A549 (cell line): ENCODE results near the gene RAB4B. TPM values are rescaled to one million over a fixed set of nuclear protein-coding genes. Genes with fewer than 3 reads are reported as not detected.

Source experiments
- ATAC-seq, 2 experiments: fragments of 200-7000 bp in 1 of 2; fragments of >200 bp in 1 of 2; cut with Nextera tagmentation in 1 of 2; cut with Tn5 transposase in 1 of 2; 3 replicates each; pipeline versions ENCODE4 v1.8.0 to v1.9.1; 2018 to 2020; ENCODE audit warnings: mild to moderate bottlenecking in 1 of 2, moderate library complexity in 1 of 2
- CTCF ChIA-PET: fragments of 300-600 bp; sonication (Branson Sonifier 250); formaldehyde crosslinking; extraction: SDS; loops from one replicate; lab custom pipeline; 2021; ENCODE audit warnings: antibody characterized with exemption, inconsistent platforms; lab: Yijun Ruan, JAX
- POLR2A ChIA-PET: fragments of 350-600 bp; formaldehyde crosslinking; extraction: SDS; loops from one replicate; lab custom pipeline; 2021; ENCODE audit warnings: antibody characterized with exemption, inconsistent platforms; lab: Yijun Ruan, JAX
- DNase-seq, 2 experiments: peaks; one replicate each; pipeline versions ENCODE4 v3.0.0 to v3.0.0-alpha.2; 2011 to 2016; ENCODE audit warnings: low read depth in 1 of 2, low spot score in 1 of 2
- FAIRE-seq: peaks from 2 replicates; lab custom pipeline; 2011; peaks lifted over from hg19 to GRCh38; lab: Jason Lieb, UNC
- H3K27ac ChIP-seq, 2 experiments: fragments of >200 bp; sonication (Bioruptor Twin); formaldehyde crosslinking; 3 replicates each; pipeline ENCODE4 v1.5.1; 2016 to 2017
- H3K4me1 ChIP-seq: fragments of >200 bp; sonication (Bioruptor Twin); formaldehyde crosslinking; 3 replicates; pipeline ENCODE4 v1.6.1; 2016
- H3K4me2 ChIP-seq: fragments of >200 bp; sonication (Bioruptor Twin); formaldehyde crosslinking; 3 replicates; pipeline ENCODE4 v1.6.1; 2016
- H3K4me3 ChIP-seq: fragments of >200 bp; sonication (Bioruptor Twin); formaldehyde crosslinking; 3 replicates; pipeline ENCODE4 v1.5.1; 2016
- H3K9me3 ChIP-seq: fragments of >200 bp; sonication (Bioruptor Twin); formaldehyde crosslinking; 3 replicates; pipeline ENCODE4 v1.6.1; 2016
- BHLHE40 ChIP-seq: IDR thresholded peaks from 2 replicates; pipeline ENCODE4 v1.6.1; 2012; ENCODE audit warnings: low read depth, low read length, inconsistent platforms
- CBX8 ChIP-seq: fragments of 200-600 bp; sonication (generic); IDR thresholded peaks from 2 replicates; pipeline ENCODE4 v1.6.1; 2016
- CEBPB ChIP-seq, 2 experiments: fragments of >200 bp in 1 of 2; sonication (Bioruptor Twin) in 1 of 2; formaldehyde crosslinking in 1 of 2; IDR thresholded peaks; 2 replicates each; pipeline ENCODE4 v1.6.1; 2012 to 2016
- EHMT2 ChIP-seq: fragments of 200-600 bp; sonication (generic); IDR thresholded peaks from 2 replicates; pipeline ENCODE4 v1.6.1; 2016; ENCODE audit warnings: antibody characterized with exemption, low read depth, mild to moderate bottlenecking, moderate library complexity
- FOSB ChIP-seq: fragments of 250-450 bp; sonication (Bioruptor Pico); IDR thresholded peaks from 2 replicates; pipeline ENCODE4 v1.5.0; 2020; ENCODE audit warnings: mild to moderate bottlenecking, moderate library complexity
- FOSL2 ChIP-seq, 2 experiments: fragments of 450-650 bp in 1 of 2; fragments of >200 bp in 1 of 2; sonication (Bioruptor Twin) in 1 of 2; formaldehyde crosslinking; IDR thresholded peaks; 2 replicates each; pipeline versions ENCODE4 v1.5.0 to v1.6.1; 2016 to 2020; ENCODE audit warnings: mild to moderate bottlenecking in 1 of 2, moderate library complexity in 1 of 2
- HEYL ChIP-seq: fragments of 250-450 bp; sonication (Bioruptor Pico); IDR thresholded peaks from 2 replicates; pipeline ENCODE4 v1.8.0; 2021; ENCODE audit warnings: mild to moderate bottlenecking, moderate library complexity
- HOXB13 ChIP-seq: fragments of 250-450 bp; sonication (Bioruptor Pico); IDR thresholded peaks from 2 replicates; pipeline ENCODE4 v1.5.0; 2020; ENCODE audit warnings: low read depth, mild to moderate bottlenecking, moderate library complexity
- JUNB ChIP-seq: fragments of >200 bp; sonication (Bioruptor Twin); formaldehyde crosslinking; IDR thresholded peaks from 2 replicates; pipeline ENCODE4 v1.6.1; 2016
- KDM1A ChIP-seq: fragments of 200-600 bp; sonication (generic); IDR thresholded peaks from 2 replicates; pipeline ENCODE4 v1.6.1; 2016; ENCODE audit warnings: low read depth, mild to moderate bottlenecking
- KDM5A ChIP-seq: fragments of 200-600 bp; sonication (generic); IDR thresholded peaks from 2 replicates; pipeline ENCODE4 v1.6.1; 2016; ENCODE audit warnings: antibody characterized with exemption, mild to moderate bottlenecking
- MAFK ChIP-seq: fragments of 450-650 bp; IDR thresholded peaks from 2 replicates; pipeline ENCODE4 v1.6.1; 2014; ENCODE audit not compliant: partially characterized antibody
- MAZ ChIP-seq: fragments of 150-350 bp; IDR thresholded peaks from 2 replicates; pipeline ENCODE4 v1.6.1; 2014; ENCODE audit warnings: antibody characterized with exemption, low read depth, low read length, borderline replicate concordance
- NPAS2 ChIP-seq: fragments of 250-450 bp; sonication (Bioruptor Pico); IDR thresholded peaks from 2 replicates; pipeline ENCODE4 v1.8.0; 2022; ENCODE audit warnings: mild to moderate bottlenecking, moderate library complexity, borderline replicate concordance
- PBX3 ChIP-seq: IDR thresholded peaks from 2 replicates; pipeline ENCODE4 v1.6.1; 2012
- PHF8 ChIP-seq: fragments of 200-600 bp; sonication (generic); IDR thresholded peaks from 2 replicates; pipeline ENCODE4 v1.6.1; 2016; ENCODE audit warnings: low read depth, mild to moderate bottlenecking, antibody characterized with exemption, moderate library complexity, borderline replicate concordance
- POLR2A ChIP-seq: IDR thresholded peaks from 2 replicates; pipeline ENCODE4 v1.6.1; 2012; ENCODE audit warnings: mild to moderate bottlenecking, low read length
- RAD21 ChIP-seq, 2 experiments: fragments of >200 bp in 1 of 2; sonication (Bioruptor Twin) in 1 of 2; formaldehyde crosslinking in 1 of 2; IDR thresholded peaks in 1 of 2; conservative IDR thresholded peaks in 1 of 2; 2 replicates in 1 of 2; 3 replicates in 1 of 2; pipeline ENCODE4 v1.6.1; 2012 to 2018; ENCODE audit warnings: inconsistent platforms in 1 of 2
- RARB ChIP-seq: fragments of 250-450 bp; sonication (Bioruptor Pico); IDR thresholded peaks from 2 replicates; pipeline ENCODE4 v1.8.0; 2021; ENCODE audit warnings: mild to moderate bottlenecking, moderate library complexity
- SREBF2 ChIP-seq: fragments of 450-650 bp; IDR thresholded peaks from 2 replicates; pipeline ENCODE4 v1.6.1; 2014; ENCODE audit warnings: mild to moderate bottlenecking, moderate library complexity
- TFCP2L1 ChIP-seq: fragments of 250-450 bp; sonication (Bioruptor Pico); IDR thresholded peaks from 2 replicates; pipeline ENCODE4 v1.5.0; 2021; ENCODE audit warnings: mild to moderate bottlenecking
- TP53 ChIP-seq: fragments of 250-450 bp; sonication (Bioruptor Pico); IDR thresholded peaks from 2 replicates; pipeline ENCODE4 v1.5.0; 2021; ENCODE audit warnings: mild to moderate bottlenecking, moderate library complexity
- ZFP36 ChIP-seq: fragments of 450-650 bp; IDR thresholded peaks from 2 replicates; pipeline ENCODE4 v1.6.1; 2014; ENCODE audit warnings: borderline replicate concordance; ENCODE audit not compliant: partially characterized antibody
- WGBS: methylation state at CpG from one replicate; pipeline ENCODE4 v1.1.6; 2017; ENCODE audit errors: missing lambda C conversion rate; 5-methylcytosine and 5-hydroxymethylcytosine counted together
- polyA plus RNA-seq, 4 experiments: library from polyadenylated mRNA; depleted of rRNA in 3 of 4; stranded (reverse); fragments of >200 nt; fragmentation: RNase III in 1 of 4; extraction: RNeasy Plus Mini Kit Qiagen cat#74134 plus additional on column Dnase treatment in 1 of 4; gene quantifications; 2 replicates in 3 of 4; 3 replicates in 1 of 4; pipeline ENCODE4 v1.2.3, GENCODE V29; 2011 to 2017
- TF ChIP-seq, protein P1 (sequence below): IDR thresholded peaks from 2 replicates; pipeline ENCODE4 v1.6.1; 2012; ENCODE audit warnings: low read depth, borderline replicate concordance
- TF ChIP-seq, protein P2 (sequence below): fragments of >200 bp; sonication (Bioruptor Twin); formaldehyde crosslinking; IDR thresholded peaks from 3 replicates; pipeline ENCODE4 v1.5.1; 2016
- TF ChIP-seq, protein P3 (sequence below): fragments of 200-600 bp; sonication (generic); IDR thresholded peaks from 2 replicates; pipeline ENCODE4 v1.6.1; 2016; ENCODE audit warnings: antibody characterized with exemption, mild to moderate bottlenecking, moderate library complexity
- TF ChIP-seq, protein P4 (sequence below): fragments of 250-450 bp; sonication (Bioruptor Pico); IDR thresholded peaks from 2 replicates; pipeline ENCODE4 v1.5.0; 2020; ENCODE audit warnings: low read depth, mild to moderate bottlenecking, moderate library complexity

RAB4B gene
- polyA plus RNA-seq, 2 of the 4 experiments (the other 2 are of a cell fraction) = 20.7 to 22.9 TPM

DNA sequence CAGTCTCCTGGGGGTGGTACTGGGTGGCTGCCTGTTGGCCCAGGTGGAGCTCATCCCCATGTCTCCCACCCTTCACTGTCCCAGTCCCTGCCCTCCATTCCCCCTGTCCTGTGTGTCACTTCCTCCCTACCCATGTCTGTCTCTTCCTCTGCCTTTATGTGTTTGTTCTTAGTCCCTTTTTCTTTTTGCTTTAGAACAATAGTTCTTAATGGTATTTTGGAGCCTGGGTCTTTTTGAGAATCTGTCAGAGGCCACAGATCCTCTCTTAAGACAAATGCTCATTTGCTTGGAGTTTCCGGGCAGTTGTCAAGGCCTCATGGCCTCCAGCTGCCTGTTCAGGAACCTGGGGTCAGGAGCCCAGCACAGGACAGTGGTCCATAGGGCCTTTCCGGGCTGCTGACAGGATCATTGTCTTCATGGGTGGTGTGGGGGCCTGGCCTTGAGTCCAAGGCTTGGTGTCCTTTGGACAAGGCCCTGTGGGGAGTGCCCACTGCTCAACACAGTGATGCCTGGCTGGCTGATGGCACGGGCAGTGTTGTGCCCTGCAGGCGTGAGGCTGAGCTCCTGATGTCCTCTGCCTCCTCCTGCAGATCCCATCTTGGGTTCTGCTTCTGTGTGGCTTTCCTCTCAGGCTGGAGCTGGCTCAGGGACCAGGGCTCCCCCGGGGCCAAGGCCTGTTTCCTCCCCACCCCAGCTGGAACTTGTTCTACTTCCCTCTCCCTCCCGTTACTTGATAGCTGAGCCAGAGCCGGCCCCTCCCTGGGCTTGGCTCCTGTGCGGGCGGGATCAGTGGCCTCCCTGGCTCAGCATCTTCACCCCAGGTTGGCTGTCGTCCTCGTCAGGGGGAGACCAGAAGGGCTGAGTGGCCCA lies 24.5 kb downstream of the RAB4B start:
- H3K27ac ChIP-seq = peak overlapping the region in 1 of 2 experiments; percentile 20; a peak in 1 of 6 replicates
- H3K4me3 ChIP-seq = no peak overlapping the region
- 89% methylated on average over 11 of the region's 11 CpGs for WGBS
- no peaks in the 10 kb centered on the region for H3K9me3 ChIP-seq
- peaks cover 67% of the 10 kb centered on the region for H3K4me1 ChIP-seq
- H3K4me2 ChIP-seq = peak overlapping the region; percentile 96
- FAIRE-seq (no peak), ATAC-seq (no peak), DNase-seq (no peak)
- ChIA-PET CTCF (interaction anchor here (0.9 to 15.7 kb wide), 6 partner anchors 16 to 199 kb away, joined by 3 to 162 read pairs (median 4); no protein-coding TSS in a partner anchor), POLR2A (interaction anchor here (1.3 kb wide), 1 partner anchor 139 kb away, joined by 3 read pairs; no protein-coding TSS in a partner anchor)
- TF ChIP-seq FOSB (no peak), KDM1A (no peak), TP53 (no peak), POLR2A (no peak), CEBPB (IDR thresholded peaks at IDR 0.05) (no peak), SREBF2 (no peak), PHF8 (no peak), EHMT2 (no peak), FOSL2 (IDR thresholded peaks at IDR 0.05) (no peak), FOSL2 (CRISPR knock-in tag; IDR thresholded peaks at IDR 0.05) (no peak), KDM5A (no peak), ZFP36 (no peak), HOXB13 (CRISPR knock-in tag) (no peak), NPAS2 (CRISPR knock-in tag) (no peak)
- TF ChIP-seq, protein P1, sequence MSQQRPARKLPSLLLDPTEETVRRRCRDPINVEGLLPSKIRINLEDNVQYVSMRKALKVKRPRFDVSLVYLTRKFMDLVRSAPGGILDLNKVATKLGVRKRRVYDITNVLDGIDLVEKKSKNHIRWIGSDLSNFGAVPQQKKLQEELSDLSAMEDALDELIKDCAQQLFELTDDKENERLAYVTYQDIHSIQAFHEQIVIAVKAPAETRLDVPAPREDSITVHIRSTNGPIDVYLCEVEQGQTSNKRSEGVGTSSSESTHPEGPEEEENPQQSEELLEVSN = no peak
- TF ChIP-seq, protein P2, sequence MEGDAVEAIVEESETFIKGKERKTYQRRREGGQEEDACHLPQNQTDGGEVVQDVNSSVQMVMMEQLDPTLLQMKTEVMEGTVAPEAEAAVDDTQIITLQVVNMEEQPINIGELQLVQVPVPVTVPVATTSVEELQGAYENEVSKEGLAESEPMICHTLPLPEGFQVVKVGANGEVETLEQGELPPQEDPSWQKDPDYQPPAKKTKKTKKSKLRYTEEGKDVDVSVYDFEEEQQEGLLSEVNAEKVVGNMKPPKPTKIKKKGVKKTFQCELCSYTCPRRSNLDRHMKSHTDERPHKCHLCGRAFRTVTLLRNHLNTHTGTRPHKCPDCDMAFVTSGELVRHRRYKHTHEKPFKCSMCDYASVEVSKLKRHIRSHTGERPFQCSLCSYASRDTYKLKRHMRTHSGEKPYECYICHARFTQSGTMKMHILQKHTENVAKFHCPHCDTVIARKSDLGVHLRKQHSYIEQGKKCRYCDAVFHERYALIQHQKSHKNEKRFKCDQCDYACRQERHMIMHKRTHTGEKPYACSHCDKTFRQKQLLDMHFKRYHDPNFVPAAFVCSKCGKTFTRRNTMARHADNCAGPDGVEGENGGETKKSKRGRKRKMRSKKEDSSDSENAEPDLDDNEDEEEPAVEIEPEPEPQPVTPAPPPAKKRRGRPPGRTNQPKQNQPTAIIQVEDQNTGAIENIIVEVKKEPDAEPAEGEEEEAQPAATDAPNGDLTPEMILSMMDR = no peak
- TF ChIP-seq, protein P3, sequence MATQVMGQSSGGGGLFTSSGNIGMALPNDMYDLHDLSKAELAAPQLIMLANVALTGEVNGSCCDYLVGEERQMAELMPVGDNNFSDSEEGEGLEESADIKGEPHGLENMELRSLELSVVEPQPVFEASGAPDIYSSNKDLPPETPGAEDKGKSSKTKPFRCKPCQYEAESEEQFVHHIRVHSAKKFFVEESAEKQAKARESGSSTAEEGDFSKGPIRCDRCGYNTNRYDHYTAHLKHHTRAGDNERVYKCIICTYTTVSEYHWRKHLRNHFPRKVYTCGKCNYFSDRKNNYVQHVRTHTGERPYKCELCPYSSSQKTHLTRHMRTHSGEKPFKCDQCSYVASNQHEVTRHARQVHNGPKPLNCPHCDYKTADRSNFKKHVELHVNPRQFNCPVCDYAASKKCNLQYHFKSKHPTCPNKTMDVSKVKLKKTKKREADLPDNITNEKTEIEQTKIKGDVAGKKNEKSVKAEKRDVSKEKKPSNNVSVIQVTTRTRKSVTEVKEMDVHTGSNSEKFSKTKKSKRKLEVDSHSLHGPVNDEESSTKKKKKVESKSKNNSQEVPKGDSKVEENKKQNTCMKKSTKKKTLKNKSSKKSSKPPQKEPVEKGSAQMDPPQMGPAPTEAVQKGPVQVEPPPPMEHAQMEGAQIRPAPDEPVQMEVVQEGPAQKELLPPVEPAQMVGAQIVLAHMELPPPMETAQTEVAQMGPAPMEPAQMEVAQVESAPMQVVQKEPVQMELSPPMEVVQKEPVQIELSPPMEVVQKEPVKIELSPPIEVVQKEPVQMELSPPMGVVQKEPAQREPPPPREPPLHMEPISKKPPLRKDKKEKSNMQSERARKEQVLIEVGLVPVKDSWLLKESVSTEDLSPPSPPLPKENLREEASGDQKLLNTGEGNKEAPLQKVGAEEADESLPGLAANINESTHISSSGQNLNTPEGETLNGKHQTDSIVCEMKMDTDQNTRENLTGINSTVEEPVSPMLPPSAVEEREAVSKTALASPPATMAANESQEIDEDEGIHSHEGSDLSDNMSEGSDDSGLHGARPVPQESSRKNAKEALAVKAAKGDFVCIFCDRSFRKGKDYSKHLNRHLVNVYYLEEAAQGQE = no peak

DNA sequence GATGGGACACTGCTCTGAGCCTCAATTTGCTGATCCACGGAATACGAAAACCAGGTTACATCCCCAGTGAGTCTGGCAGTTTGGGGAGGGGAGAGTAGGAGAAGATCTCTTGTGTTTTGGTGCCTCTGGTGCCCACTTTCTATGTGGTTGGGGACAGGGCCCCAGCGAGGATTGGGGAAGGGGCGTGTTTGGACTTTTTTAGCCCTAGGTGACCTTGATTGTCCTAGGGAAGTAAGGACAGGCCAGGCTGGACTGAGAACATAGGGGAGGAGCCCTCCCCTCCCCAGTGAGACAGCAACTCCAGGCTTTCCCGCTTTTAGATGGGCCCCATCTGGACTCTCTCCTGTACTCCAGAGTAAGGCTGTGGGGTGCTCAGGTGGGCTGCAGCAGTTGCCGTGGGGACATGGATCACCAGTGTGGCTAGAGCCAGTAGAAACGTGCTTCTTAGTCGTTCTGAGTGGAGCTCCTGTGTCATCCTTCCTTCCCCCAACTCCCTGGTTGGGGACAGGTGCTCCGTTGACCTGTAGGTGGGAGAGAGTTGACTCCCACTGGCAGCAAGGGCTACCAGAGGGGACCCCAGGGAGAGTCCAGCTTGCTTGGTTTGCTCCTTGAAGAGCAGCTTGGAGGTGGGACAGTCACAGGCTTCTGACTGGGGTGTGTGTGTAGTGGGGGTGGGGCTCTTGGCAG lies 25.3 kb downstream of the RAB4B start:
- H3K4me3 ChIP-seq = no peak overlapping the region
- FAIRE-seq (no peak), ATAC-seq (no peak), DNase-seq (no peak)
- H3K4me2 ChIP-seq = peak overlapping the region; percentile 96; the same call in 2 of the 3 replicates
- H3K9me3 ChIP-seq = no peaks in the 10 kb centered on the region
- H3K27ac ChIP-seq = peak overlapping the region in 1 of 2 experiments; percentile 14; a peak in 1 of 6 replicates
- H3K4me1 ChIP-seq = peaks cover 61% of the 10 kb centered on the region
- 91% methylated on average over 9 of the region's 9 CpGs for WGBS
- ChIA-PET CTCF (interaction anchor here (0.6 to 15.7 kb wide), 7 partner anchors 17 to 801 kb away, joined by 3 to 162 read pairs (median 3); no protein-coding TSS in a partner anchor), POLR2A (interaction anchor here (1.3 kb wide), 2 partner anchors 25 to 140 kb away, joined by 3 to 4 read pairs; partner anchors contain the start of gene RAB4B)
- TF ChIP-seq TFCP2L1 (CRISPR knock-in tag) = no peak
- TF ChIP-seq MAZ = no peak
- no peak for TF ChIP-seq RAD21 (conservative IDR thresholded peaks at IDR 0.05 in 1 of 2, IDR thresholded peaks at IDR 0.05 in 1 of 2)
- TF ChIP-seq RARB (CRISPR knock-in tag) = no peak
- TF ChIP-seq MAFK = no peak
- TF ChIP-seq JUNB = no peak
- TF ChIP-seq BHLHE40 = no peak
- no peak for TF ChIP-seq PHF8
- no peak for TF ChIP-seq NPAS2 (CRISPR knock-in tag)
- no peak for TF ChIP-seq HEYL (CRISPR knock-in tag)
- no peak for TF ChIP-seq PBX3
- no peak for TF ChIP-seq CBX8
- TF ChIP-seq, protein P4, sequence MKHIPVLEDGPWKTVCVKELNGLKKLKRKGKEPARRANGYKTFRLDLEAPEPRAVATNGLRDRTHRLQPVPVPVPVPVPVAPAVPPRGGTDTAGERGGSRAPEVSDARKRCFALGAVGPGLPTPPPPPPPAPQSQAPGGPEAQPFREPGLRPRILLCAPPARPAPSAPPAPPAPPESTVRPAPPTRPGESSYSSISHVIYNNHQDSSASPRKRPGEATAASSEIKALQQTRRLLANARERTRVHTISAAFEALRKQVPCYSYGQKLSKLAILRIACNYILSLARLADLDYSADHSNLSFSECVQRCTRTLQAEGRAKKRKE = no peak
